OCI-LY1 (cell line): ENCODE data around the gene TNS3.

Experiments
- EZH2 ChIP-seq: fragments of 200-600 bp; sonication (generic), shearing (Covaris generic); IDR thresholded peaks from 2 replicates; pipeline ENCODE4 v1.8.0; 2017; ENCODE audit warnings: borderline replicate concordance, mixed run types, mild to moderate bottlenecking, antibody characterized with exemption, low read length, moderate library complexity, mixed read lengths
- TF ChIP-seq, protein P1 (sequence below): fragments of 200-600 bp; sonication (generic), shearing (Covaris generic); IDR thresholded peaks from 2 replicates; pipeline ENCODE4 v1.5.1; 2017; ENCODE audit warnings: mild to moderate bottlenecking, antibody characterized with exemption, low read length, moderate library complexity, mixed read lengths

DNA sequence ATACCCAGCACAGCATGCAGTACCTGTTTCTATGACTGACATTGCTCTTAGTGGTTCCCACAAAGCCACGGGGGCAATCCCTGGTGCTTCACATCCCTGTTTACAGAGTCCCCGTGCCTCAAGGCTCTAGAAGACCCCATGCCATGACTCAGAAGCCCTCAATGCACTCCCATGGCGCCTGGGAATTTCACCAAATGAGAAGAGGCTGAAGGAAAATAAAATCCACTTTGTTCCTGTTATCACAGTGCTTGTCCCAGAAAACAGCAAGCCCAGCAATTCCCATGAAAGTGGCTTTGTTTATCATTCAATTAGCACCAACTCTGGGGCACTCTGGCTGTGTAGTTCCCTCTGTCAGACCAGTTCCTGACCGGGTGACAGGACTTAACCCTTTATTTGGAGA lies 268.3 kb downstream of the TNS3 start:
- TF ChIP-seq, protein P1, sequence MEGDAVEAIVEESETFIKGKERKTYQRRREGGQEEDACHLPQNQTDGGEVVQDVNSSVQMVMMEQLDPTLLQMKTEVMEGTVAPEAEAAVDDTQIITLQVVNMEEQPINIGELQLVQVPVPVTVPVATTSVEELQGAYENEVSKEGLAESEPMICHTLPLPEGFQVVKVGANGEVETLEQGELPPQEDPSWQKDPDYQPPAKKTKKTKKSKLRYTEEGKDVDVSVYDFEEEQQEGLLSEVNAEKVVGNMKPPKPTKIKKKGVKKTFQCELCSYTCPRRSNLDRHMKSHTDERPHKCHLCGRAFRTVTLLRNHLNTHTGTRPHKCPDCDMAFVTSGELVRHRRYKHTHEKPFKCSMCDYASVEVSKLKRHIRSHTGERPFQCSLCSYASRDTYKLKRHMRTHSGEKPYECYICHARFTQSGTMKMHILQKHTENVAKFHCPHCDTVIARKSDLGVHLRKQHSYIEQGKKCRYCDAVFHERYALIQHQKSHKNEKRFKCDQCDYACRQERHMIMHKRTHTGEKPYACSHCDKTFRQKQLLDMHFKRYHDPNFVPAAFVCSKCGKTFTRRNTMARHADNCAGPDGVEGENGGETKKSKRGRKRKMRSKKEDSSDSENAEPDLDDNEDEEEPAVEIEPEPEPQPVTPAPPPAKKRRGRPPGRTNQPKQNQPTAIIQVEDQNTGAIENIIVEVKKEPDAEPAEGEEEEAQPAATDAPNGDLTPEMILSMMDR = no peak
- no peak for TF ChIP-seq EZH2
